HEK293 (cell line): ENCODE data around the gene GMEB2.
A peak's percentile ranks its signal among the peaks of the same experiment; 100 is the strongest.

ENCODE experiments used
- CTCF ChIA-PET: fragments of 350-600 bp; formaldehyde crosslinking; extraction: SDS; loops from one replicate; lab custom pipeline; 2021; ENCODE audit warnings: antibody characterized with exemption; lab: Yijun Ruan, JAX
- POLR2A ChIA-PET: fragments of 300-600 bp; formaldehyde crosslinking; extraction: SDS; loops from one replicate; lab custom pipeline; 2020; ENCODE audit warnings: antibody characterized with exemption, inconsistent platforms; lab: Yijun Ruan, JAX
- H3K27ac ChIP-seq: fragments of 200-500 bp; sonication (Bioruptor generic); 2 replicates; pipeline ENCODE4 v1.5.1; 2014; ENCODE audit warnings: low read depth, low read length, control low read depth, inconsistent platforms; ENCODE audit errors: extremely low read depth
- H3K36me3 ChIP-seq, 2 experiments: fragments of 200-500 bp in 1 of 2; sonication (Bioruptor generic) in 1 of 2; 1 replicate in 1 of 2; 2 replicates in 1 of 2; pipeline ENCODE4 v1.5.1; 2014 to 2017; ENCODE audit warnings: inconsistent platforms in 2 of 2, low read length in 2 of 2; ENCODE audit not compliant: control insufficient read depth in 2 of 2, insufficient read depth in 1 of 2
- H3K4me1 ChIP-seq: fragments of 200-500 bp; sonication (Bioruptor generic); 2 replicates; pipeline ENCODE4 v1.5.1; 2014; ENCODE audit warnings: mild to moderate bottlenecking, low read length, inconsistent platforms; ENCODE audit not compliant: control insufficient read depth, insufficient read depth
- H3K4me3 ChIP-seq: 2 replicates; pipeline ENCODE4 v1.5.1; 2011; ENCODE audit warnings: low read depth, mild to moderate bottlenecking, control low read depth, low read length, moderate library complexity
- H3K9me3 ChIP-seq: fragments of 200-500 bp; sonication (Bioruptor generic); 2 replicates; pipeline ENCODE4 v1.5.1; 2014; ENCODE audit warnings: low read depth, low read length, inconsistent platforms; ENCODE audit not compliant: control insufficient read depth, insufficient read depth
- BCL11B ChIP-seq: fragments of 450-650 bp; formaldehyde crosslinking; IDR thresholded peaks from 2 replicates; pipeline ENCODE4 v1.5.1; 2016; ENCODE audit warnings: low read depth, missing biosample characterization, missing genetic modification characterization
- GLI2 ChIP-seq: fragments of 450-650 bp; formaldehyde crosslinking; IDR thresholded peaks from 2 replicates; pipeline ENCODE4; 2017; ENCODE audit warnings: missing biosample characterization, missing genetic modification characterization, low read depth, borderline replicate concordance
- GLIS1 ChIP-seq: fragments of 450-650 bp; formaldehyde crosslinking; IDR thresholded peaks from 2 replicates; pipeline ENCODE4 v1.5.1; 2016; ENCODE audit warnings: missing biosample characterization, missing genetic modification characterization
- GLIS2 ChIP-seq: fragments of 450-650 bp; formaldehyde crosslinking; IDR thresholded peaks from 2 replicates; pipeline ENCODE4 v1.5.1; 2016; ENCODE audit warnings: missing biosample characterization, missing genetic modification characterization
- HOXD13 ChIP-seq: sonication (generic); formaldehyde crosslinking; IDR thresholded peaks from 2 replicates; pipeline ENCODE4 v1.8.0; 2022; ENCODE audit warnings: missing genetic modification reagents, borderline replicate concordance
- PRDM1 ChIP-seq: fragments of 450-650 bp; formaldehyde crosslinking; IDR thresholded peaks from 2 replicates; pipeline ENCODE4; 2016; ENCODE audit warnings: missing biosample characterization, missing genetic modification characterization
- ZFHX2 ChIP-seq: fragments of 450-650 bp; formaldehyde crosslinking; conservative IDR thresholded peaks from 2 replicates; pipeline ENCODE4 v1.5.1; 2016; ENCODE audit warnings: missing biosample characterization, missing genetic modification characterization
- ZIC2 ChIP-seq: fragments of 450-650 bp; formaldehyde crosslinking; IDR thresholded peaks from 2 replicates; pipeline ENCODE4 v1.5.1; 2016; ENCODE audit warnings: missing biosample characterization, missing genetic modification characterization
- ZNF670 ChIP-seq: fragments of 450-650 bp; formaldehyde crosslinking; IDR thresholded peaks from 2 replicates; pipeline ENCODE4 v1.5.1; 2016; ENCODE audit warnings: missing biosample characterization, missing genetic modification characterization, low read depth
- ZNF747 ChIP-seq: fragments of 450-650 bp; formaldehyde crosslinking; IDR thresholded peaks from 2 replicates; pipeline ENCODE4 v1.5.1; 2016; ENCODE audit warnings: missing biosample characterization, missing genetic modification characterization
- TF ChIP-seq, protein P1 (sequence below): fragments of 450-650 bp; formaldehyde crosslinking; IDR thresholded peaks from 2 replicates; pipeline ENCODE4 v1.5.1; 2016; ENCODE audit warnings: missing biosample characterization, missing genetic modification characterization
- TF ChIP-seq, protein P2 (sequence below): fragments of 450-650 bp; formaldehyde crosslinking; IDR thresholded peaks from 2 replicates; pipeline ENCODE4 v1.5.1; 2016; ENCODE audit warnings: missing biosample characterization, missing genetic modification characterization, borderline replicate concordance

The GMEB2 gene

GRCh38 chr20:63543131-63543530 lies 83.8 kb downstream of the GMEB2 start:
- TF ChIP-seq GLIS1 (tag by site-specific recombination) (peak; percentile 59), ZNF670 (tag by site-specific recombination) (no peak), ZIC2 (tag by site-specific recombination) (peak; percentile 93)
- Histone ChIP-seq H3K27ac (no peak overlapping the region), H3K9me3 (no peaks in the 10 kb centered on the region), H3K4me3 (no peak overlapping the region), H3K36me3 (no peaks in the 10 kb centered on the region), H3K4me1 (no peaks in the 10 kb centered on the region)
- ChIA-PET CTCF (interaction anchor here (1.4 kb wide), 1 partner anchor 101 kb away, joined by 3 read pairs; no protein-coding TSS in a partner anchor), POLR2A (no interaction called here)

DNA sequence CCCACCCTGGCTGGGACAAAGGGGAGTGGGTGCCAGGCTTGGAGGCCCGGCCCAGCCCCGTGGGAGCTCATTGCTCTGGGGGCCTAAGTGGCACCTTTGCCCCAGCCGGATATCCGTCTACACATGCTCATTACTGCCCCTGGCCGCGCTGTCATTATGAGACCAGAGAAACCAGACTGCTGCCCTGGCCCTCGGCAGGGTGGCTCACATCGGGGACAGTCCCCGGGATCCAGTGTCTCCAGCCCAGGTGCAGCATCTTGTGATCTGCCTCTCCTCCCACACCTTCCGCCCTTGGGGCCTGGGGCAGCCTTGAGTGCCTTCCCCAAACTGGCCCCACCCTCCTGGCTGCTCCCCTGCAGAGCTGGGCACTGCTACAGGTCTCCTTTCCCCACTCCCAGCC lies 84.2 kb downstream of the GMEB2 start:
- ChIA-PET POLR2A (no interaction called here), CTCF (interaction anchor here (1.4 kb wide), 1 partner anchor 101 kb away, joined by 3 read pairs; no protein-coding TSS in a partner anchor)
- H3K4me1 ChIP-seq: no peaks in the 10 kb centered on the region
- 0 out of 2 replicates have a peak, but pooled peaks have one; percentile 16 for TF ChIP-seq ZFHX2 (tag by site-specific recombination)
- TF ChIP-seq ZNF747: no peak
- TF ChIP-seq, all 188 proteins: peak for 1
- H3K9me3 ChIP-seq: no peaks in the 10 kb centered on the region
- H3K4me3 ChIP-seq: no peak overlapping the region
- no peaks in the 10 kb centered on the region for H3K36me3 ChIP-seq
- H3K27ac ChIP-seq: no peak overlapping the region

- no peaks in the 10 kb centered on the region for H3K4me1 ChIP-seq
- no peak overlapping the region for H3K4me3 ChIP-seq
- H3K9me3 ChIP-seq: no peaks in the 10 kb centered on the region
- ChIA-PET POLR2A (no interaction called here), CTCF (interaction anchor here (0.5 kb wide), 1 partner anchor 101 kb away, joined by 3 read pairs; no protein-coding TSS in a partner anchor)
- H3K36me3 ChIP-seq: no peaks in the 10 kb centered on the region
- no peak overlapping the region for H3K27ac ChIP-seq
- TF ChIP-seq PRDM1 (tag by site-specific recombination): no peak
- TF ChIP-seq, protein P1, sequence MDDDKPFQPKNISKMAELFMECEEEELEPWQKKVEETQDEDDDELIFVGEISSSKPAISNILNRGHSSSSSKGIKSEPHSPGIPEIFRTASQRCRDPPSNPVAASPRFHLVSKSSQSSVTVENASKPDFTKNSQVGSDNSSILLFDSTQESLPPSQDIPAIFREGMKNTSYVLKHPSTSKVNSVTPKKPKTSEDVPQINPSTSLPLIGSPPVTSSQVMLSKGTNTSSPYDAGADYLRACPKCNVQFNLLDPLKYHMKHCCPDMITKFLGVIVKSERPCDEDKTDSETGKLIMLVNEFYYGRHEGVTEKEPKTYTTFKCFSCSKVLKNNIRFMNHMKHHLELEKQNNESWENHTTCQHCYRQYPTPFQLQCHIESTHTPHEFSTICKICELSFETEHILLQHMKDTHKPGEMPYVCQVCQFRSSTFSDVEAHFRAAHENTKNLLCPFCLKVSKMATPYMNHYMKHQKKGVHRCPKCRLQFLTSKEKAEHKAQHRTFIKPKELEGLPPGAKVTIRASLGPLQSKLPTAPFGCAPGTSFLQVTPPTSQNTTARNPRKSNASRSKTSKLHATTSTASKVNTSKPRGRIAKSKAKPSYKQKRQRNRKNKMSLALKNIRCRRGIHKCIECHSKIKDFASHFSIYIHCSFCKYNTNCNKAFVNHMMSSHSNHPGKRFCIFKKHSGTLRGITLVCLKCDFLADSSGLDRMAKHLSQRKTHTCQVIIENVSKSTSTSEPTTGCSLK (tag by site-specific recombination): no peak
- TF ChIP-seq, protein P2, sequence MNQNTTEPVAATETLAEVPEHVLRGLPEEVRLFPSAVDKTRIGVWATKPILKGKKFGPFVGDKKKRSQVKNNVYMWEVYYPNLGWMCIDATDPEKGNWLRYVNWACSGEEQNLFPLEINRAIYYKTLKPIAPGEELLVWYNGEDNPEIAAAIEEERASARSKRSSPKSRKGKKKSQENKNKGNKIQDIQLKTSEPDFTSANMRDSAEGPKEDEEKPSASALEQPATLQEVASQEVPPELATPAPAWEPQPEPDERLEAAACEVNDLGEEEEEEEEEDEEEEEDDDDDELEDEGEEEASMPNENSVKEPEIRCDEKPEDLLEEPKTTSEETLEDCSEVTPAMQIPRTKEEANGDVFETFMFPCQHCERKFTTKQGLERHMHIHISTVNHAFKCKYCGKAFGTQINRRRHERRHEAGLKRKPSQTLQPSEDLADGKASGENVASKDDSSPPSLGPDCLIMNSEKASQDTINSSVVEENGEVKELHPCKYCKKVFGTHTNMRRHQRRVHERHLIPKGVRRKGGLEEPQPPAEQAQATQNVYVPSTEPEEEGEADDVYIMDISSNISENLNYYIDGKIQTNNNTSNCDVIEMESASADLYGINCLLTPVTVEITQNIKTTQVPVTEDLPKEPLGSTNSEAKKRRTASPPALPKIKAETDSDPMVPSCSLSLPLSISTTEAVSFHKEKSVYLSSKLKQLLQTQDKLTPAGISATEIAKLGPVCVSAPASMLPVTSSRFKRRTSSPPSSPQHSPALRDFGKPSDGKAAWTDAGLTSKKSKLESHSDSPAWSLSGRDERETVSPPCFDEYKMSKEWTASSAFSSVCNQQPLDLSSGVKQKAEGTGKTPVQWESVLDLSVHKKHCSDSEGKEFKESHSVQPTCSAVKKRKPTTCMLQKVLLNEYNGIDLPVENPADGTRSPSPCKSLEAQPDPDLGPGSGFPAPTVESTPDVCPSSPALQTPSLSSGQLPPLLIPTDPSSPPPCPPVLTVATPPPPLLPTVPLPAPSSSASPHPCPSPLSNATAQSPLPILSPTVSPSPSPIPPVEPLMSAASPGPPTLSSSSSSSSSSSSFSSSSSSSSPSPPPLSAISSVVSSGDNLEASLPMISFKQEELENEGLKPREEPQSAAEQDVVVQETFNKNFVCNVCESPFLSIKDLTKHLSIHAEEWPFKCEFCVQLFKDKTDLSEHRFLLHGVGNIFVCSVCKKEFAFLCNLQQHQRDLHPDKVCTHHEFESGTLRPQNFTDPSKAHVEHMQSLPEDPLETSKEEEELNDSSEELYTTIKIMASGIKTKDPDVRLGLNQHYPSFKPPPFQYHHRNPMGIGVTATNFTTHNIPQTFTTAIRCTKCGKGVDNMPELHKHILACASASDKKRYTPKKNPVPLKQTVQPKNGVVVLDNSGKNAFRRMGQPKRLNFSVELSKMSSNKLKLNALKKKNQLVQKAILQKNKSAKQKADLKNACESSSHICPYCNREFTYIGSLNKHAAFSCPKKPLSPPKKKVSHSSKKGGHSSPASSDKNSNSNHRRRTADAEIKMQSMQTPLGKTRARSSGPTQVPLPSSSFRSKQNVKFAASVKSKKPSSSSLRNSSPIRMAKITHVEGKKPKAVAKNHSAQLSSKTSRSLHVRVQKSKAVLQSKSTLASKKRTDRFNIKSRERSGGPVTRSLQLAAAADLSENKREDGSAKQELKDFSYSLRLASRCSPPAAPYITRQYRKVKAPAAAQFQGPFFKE (tag by site-specific recombination): no peak
- no peak for TF ChIP-seq HOXD13 (CRISPR knock-in tag)
- TF ChIP-seq, all 188 proteins: peak for 0
Measured at GRCh38 chr20:63542031-63542559, 84.8 kb downstream of the GMEB2 start.

DNA sequence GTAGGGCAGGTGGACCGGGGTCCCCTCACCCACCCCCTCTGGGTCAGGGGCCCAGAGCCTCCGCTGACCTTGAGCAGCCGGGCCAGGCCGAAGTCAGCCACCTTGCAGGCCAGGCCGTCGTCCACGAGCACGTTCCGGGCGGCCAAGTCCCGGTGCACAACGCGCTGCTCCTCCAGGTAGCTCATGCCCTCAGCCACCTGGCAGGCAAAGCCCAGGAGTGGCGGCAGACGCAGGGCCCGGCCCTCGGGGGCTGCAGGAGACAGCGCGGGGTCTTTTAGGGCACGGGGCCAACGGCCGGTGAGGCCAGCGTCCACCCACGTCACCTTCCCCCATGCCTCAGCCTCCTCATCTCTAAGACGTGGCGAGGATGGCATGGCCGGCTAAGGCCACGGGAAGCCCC lies 85.5 kb downstream of the GMEB2 start:
- TF ChIP-seq GLI2 (tag by site-specific recombination): no peak
- TF ChIP-seq BCL11B (tag by site-specific recombination): no peak
- no peak for TF ChIP-seq GLIS2 (tag by site-specific recombination)
- Histone ChIP-seq H3K4me3 (no peak overlapping the region), H3K9me3 (no peaks in the 10 kb centered on the region), H3K27ac (no peak overlapping the region), H3K36me3 (no peaks in the 10 kb centered on the region), H3K4me1 (no peaks in the 10 kb centered on the region)
- ChIA-PET POLR2A (no interaction called here), CTCF (no interaction called here)
